RWPE1 (cell line): Measurements from ENCODE around the gene SCN8A.

Source experiments
- CTCF ChIA-PET: fragments of 350-600 bp; sonication (Branson Sonifier 250); formaldehyde crosslinking; extraction: SDS; loops from one replicate; lab custom pipeline; 2021; lab: Yijun Ruan, JAX
- POLR2A ChIA-PET: fragments of 400-600 bp; formaldehyde crosslinking; extraction: SDS; loops from one replicate; lab custom pipeline; 2020; ENCODE audit warnings: antibody characterized with exemption; ENCODE audit not compliant: low non-redundant PET; lab: Yijun Ruan, JAX
- DNase-seq: peaks from one replicate; pipeline ENCODE4 v3.0.0; 2012; ENCODE audit warnings: low spot score
- H3K27ac ChIP-seq: fragments of 450-650 bp; 2 replicates; pipeline ENCODE4 v1.5.1; 2017
- TF ChIP-seq, protein P1 (sequence below): fragments of 450-650 bp; conservative IDR thresholded peaks from 2 replicates; pipeline ENCODE4 v1.5.1; 2017; ENCODE audit warnings: low read depth, mild to moderate bottlenecking

The SCN8A gene

DNA sequence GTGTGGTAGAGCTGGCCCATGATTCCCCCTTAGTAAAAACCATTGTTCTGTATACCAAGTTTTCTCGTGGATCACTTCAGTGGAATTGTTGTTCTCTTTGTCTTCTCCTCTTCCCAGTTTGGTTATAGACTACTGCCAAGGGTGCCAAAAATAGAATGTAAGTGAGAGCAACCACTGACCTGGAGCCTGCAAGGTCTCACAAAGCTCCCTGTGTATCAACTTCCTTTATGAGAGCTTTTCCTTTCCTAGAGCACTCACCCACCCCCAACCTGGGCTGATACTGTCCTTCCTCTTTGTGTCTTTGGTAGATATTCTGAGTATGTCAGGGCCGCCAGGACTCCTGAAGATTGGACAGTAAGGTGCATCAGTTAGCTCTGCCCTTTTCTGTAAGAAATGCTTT, 101.0 kb downstream of the SCN8A start:
- CTCF ChIA-PET = interaction anchor here (0.6 kb wide), 1 partner anchor 88 kb away, joined by 8 read pairs; no protein-coding TSS in a partner anchor
- POLR2A ChIA-PET = no interaction called here
- TF ChIP-seq, protein P1, sequence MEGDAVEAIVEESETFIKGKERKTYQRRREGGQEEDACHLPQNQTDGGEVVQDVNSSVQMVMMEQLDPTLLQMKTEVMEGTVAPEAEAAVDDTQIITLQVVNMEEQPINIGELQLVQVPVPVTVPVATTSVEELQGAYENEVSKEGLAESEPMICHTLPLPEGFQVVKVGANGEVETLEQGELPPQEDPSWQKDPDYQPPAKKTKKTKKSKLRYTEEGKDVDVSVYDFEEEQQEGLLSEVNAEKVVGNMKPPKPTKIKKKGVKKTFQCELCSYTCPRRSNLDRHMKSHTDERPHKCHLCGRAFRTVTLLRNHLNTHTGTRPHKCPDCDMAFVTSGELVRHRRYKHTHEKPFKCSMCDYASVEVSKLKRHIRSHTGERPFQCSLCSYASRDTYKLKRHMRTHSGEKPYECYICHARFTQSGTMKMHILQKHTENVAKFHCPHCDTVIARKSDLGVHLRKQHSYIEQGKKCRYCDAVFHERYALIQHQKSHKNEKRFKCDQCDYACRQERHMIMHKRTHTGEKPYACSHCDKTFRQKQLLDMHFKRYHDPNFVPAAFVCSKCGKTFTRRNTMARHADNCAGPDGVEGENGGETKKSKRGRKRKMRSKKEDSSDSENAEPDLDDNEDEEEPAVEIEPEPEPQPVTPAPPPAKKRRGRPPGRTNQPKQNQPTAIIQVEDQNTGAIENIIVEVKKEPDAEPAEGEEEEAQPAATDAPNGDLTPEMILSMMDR = no peak
- DNase-seq = no peak
- no peak overlapping the region for H3K27ac ChIP-seq

DNA sequence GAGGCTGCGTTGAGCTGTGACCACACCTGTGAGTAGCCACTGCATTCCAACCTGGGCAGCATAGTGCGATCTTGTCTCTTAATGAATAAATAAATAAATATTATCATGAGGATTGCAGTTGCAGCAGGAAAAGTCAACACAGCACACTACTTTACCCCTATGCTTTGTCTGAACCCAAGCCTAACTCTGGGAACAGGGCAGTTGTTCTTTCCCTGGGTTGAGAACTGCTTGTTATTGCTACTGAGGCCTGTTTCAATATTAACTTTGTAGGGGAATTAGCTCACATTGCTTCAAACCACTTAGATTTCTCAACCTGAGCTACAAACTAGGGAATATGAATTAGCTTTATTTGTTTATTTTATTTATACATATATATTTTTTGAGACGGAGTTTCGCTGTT, 102.5 kb downstream of the SCN8A start:
- CTCF ChIA-PET = interaction anchor here (1.3 kb wide), 1 partner anchor 131 kb away, joined by 4 read pairs; no protein-coding TSS in a partner anchor
- no peak overlapping the region for H3K27ac ChIP-seq
- TF ChIP-seq, protein P1 = no peak
- POLR2A ChIA-PET = no interaction called here
- DNase-seq = no peak

DNA sequence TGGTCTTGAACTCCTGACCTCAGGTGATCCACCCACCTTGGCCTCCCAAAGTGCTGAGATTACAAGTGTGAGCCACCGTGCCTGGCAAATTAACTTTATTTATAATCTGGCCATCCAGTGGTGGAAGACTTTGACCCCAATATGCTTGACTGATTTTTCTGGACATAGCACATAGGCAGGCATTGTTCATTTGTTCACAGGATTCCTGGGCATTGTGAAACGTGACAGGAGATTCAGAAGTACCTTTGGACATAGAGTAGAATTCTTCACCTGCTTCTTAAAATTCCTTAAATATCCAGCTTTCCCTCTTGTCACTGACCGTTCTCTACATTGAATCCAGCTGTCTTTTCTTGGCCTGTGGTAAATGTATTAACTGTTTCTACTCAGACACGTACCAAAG, 103.1 kb downstream of the SCN8A start:
- H3K27ac ChIP-seq = no peak overlapping the region
- ChIA-PET CTCF (interaction anchor here (1.3 kb wide), 1 partner anchor 130 kb away, joined by 4 read pairs; no protein-coding TSS in a partner anchor), POLR2A (no interaction called here)
- DNase-seq = no peak
- TF ChIP-seq, protein P1 = no peak

DNA sequence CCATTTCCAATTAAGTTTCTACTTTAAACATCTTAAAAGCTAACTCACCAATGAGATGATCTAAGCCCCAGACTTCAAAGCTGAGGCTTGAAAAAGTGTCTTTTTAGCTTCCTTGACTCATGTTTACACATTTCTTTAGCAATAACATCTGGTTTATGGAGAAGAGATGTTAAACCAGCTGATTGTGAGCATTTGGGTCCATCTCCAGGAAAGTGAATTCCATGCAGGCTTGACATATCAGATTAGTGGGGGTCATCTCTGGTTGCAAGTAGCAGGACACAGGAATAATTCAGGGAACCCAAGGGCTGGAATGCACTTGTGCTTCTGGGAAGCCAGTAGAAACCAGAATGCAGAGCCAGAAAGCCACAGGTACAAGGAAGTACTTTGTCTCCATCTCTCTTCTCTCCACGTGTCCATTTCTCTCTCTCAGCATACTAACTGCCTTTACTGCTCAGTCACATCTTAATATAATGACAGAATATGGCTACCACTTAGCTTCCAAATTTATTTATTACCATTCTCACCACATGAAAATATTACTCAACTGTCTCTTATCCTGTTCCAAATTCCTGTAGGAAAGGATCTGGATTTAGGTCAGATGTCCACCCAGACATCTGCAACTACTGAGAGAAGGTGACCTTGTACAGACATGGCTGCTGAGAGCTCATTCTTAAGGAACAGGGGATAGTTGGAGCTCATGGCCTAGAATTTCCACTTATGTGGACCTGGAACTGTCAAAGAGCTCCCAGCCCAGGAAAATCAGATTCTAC, 104.4 kb downstream of the SCN8A start:
- no peak for DNase-seq
- no peak overlapping the region for H3K27ac ChIP-seq
- ChIA-PET CTCF (no interaction called here), POLR2A (interaction anchor here (0.6 kb wide), 1 partner anchor 1143 kb away, joined by 3 read pairs; no protein-coding TSS in a partner anchor)
- TF ChIP-seq, protein P1 = no peak

DNA sequence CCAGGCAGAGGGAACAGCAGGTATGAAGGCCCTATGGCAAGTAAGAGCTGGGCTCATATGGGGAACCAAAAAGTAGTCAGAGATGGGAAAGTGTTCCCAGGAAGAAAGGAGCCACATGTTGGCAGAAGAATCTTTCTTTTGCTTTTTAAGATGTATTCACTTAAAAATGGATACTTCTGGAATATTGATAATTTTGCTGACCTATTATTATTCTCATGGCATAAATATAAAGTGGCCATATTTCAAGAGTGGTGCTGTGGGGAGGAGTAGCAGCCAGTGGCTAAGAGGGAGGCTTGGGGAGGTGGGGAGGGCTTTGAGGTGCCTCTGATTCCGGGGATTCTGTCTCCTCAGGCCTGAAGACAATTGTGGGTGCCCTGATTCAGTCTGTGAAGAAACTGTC, 108.2 kb downstream of the SCN8A start:
- ChIA-PET CTCF (no interaction called here), POLR2A (no interaction called here)
- H3K27ac ChIP-seq = no peak overlapping the region
- no peak for DNase-seq
- TF ChIP-seq, protein P1 = no peak

DNA sequence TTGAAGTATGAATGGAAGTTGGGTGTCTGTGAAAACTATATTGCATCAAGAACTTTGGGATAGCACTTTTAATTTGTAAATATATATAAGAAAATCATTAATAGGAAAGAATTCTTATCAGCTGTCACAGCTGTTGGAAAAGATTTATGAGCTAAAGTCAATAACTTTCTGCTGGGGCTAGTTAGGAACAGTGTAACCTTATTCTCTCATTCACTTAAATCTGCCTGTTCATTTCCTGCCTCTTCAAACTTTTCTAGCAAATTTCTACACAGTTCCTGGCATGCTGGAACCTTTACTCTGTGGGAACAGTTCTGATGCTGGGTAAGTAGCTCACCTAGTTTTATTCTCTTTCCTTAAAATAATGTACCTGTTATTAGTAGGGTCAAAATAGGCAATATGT, 109.9 kb downstream of the SCN8A start:
- DNase-seq = no peak
- CTCF ChIA-PET = interaction anchor here (0.5 kb wide), 1 partner anchor 1170 kb away, joined by 4 read pairs; no protein-coding TSS in a partner anchor
- POLR2A ChIA-PET = no interaction called here
- TF ChIP-seq, protein P1 = no peak
- no peak overlapping the region for H3K27ac ChIP-seq
